ENCODE measurements around the gene CRKL. TPM values are rescaled to one million over a fixed set of nuclear protein-coding genes. Genes with fewer than 3 reads are reported as not detected.
"Not testable (repeated sequence)": the region's sequence is repeated elsewhere in the genome, so short reads cannot be mapped to it uniquely, and the experiment has no call there.

Gene CRKL
- total RNA-seq, 1 experiment from 2014 or later = 45.8 TPM

- Histone ChIP-seq H3K27me3 (ENCODE audit: insufficient read depth, low read depth) (no peaks in the 10 kb centered on the region), H4K20me1 (ENCODE audit: insufficient read depth) (peaks cover 81% of the 10 kb centered on the region), H3K4me2 (no peak overlapping the region), H3K36me3 (ENCODE audit: low read depth) (no peaks in the 10 kb centered on the region), H3K4me3 (no peak overlapping the region), H2AFZ (no peak overlapping the region), H3K4me1 (replicated peaks; ENCODE audit: insufficient read depth) (no peaks in the 10 kb centered on the region), H3K9me2 (ENCODE audit: insufficient read depth) (no peaks in the 10 kb centered on the region), H3K27ac (no peak overlapping the region), H3K9me3 (ENCODE audit: insufficient read depth, low read depth) (no peaks in the 10 kb centered on the region), H3K79me2 (ENCODE audit: low read depth) (peaks cover 94% of the 10 kb centered on the region), H3F3A (ENCODE audit: insufficient read depth, low read depth) (0 out of 2 replicates have a peak, but pooled peaks cover 4% of the 10 kb centered on the region)
- POLR2A ChIA-PET (ENCODE audit: unreplicated experiment) = no interaction called here
- DNase-seq = no peak
- no TSS peak for BruUV-seq (replicated peaks)
- CTCF ChIA-PET = no interaction called here
- intact Hi-C loops (cut with micrococcal nuclease; ENCODE audit: unreplicated experiment) = no loop called here
- no peak for TF ChIP-seq EZH2 (IDR thresholded peaks at IDR 0.05; ENCODE audit: low read depth)
- TF ChIP-seq, protein P1, sequence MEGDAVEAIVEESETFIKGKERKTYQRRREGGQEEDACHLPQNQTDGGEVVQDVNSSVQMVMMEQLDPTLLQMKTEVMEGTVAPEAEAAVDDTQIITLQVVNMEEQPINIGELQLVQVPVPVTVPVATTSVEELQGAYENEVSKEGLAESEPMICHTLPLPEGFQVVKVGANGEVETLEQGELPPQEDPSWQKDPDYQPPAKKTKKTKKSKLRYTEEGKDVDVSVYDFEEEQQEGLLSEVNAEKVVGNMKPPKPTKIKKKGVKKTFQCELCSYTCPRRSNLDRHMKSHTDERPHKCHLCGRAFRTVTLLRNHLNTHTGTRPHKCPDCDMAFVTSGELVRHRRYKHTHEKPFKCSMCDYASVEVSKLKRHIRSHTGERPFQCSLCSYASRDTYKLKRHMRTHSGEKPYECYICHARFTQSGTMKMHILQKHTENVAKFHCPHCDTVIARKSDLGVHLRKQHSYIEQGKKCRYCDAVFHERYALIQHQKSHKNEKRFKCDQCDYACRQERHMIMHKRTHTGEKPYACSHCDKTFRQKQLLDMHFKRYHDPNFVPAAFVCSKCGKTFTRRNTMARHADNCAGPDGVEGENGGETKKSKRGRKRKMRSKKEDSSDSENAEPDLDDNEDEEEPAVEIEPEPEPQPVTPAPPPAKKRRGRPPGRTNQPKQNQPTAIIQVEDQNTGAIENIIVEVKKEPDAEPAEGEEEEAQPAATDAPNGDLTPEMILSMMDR (conservative IDR thresholded peaks at IDR 0.05) = no peak
Observed at GRCh38 chr22:20930004-20930403, 12.8 kb downstream of the CRKL start.

DNA sequence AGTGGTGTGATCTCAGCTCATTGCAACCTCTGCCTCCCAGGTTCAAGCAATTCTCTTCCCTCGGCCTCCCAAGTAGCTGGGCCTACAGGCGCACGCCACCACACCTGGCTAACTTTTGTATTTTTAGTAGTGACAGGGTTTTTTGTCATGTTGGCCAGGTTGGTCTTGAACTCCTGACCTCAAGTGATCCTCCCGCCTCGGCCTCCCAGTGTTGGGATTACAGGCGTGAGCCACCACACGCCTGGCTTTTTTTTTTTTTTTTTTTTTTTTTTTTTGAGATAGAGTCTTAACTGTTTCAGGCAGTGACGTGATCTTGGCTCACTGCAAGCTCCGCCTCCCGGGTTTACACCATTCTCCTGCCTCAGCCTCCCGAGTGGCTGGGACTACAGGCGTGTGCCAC lies 13.2 kb downstream of the CRKL start:
- H3K4me1 ChIP-seq (replicated peaks; ENCODE audit: insufficient read depth); H2AFZ ChIP-seq; BruUV-seq (replicated peaks); H3F3A ChIP-seq (ENCODE audit: insufficient read depth, low read depth); H3K9me2 ChIP-seq (ENCODE audit: insufficient read depth); CTCF ChIA-PET; DNase-seq; H3K4me2 ChIP-seq; H3K27ac ChIP-seq; POLR2A ChIA-PET (ENCODE audit: unreplicated experiment); H3K36me3 ChIP-seq (ENCODE audit: low read depth); intact Hi-C loops (cut with micrococcal nuclease; ENCODE audit: unreplicated experiment); H3K4me3 ChIP-seq; H3K9me3 ChIP-seq (ENCODE audit: insufficient read depth, low read depth); H3K27me3 ChIP-seq (ENCODE audit: insufficient read depth, low read depth): not testable (repeated sequence)
- H4K20me1 ChIP-seq (ENCODE audit: insufficient read depth) = peaks cover 81% of the 10 kb centered on the region
- H3K79me2 ChIP-seq (ENCODE audit: low read depth) = peaks cover 94% of the 10 kb centered on the region

- peaks cover 76% of the 10 kb centered on the region for H4K20me1 ChIP-seq (ENCODE audit: insufficient read depth)
- ChIA-PET CTCF (no interaction called here), POLR2A (ENCODE audit: unreplicated experiment) (interaction anchor here (0.6 kb wide), 1 partner anchor 50 kb away, joined by 8 read pairs; no protein-coding TSS in a partner anchor)
- no peak overlapping the region for H2AFZ ChIP-seq
- TF ChIP-seq EZH2 (IDR thresholded peaks at IDR 0.05; ENCODE audit: low read depth) = no peak
- TF ChIP-seq, protein P1 (conservative IDR thresholded peaks at IDR 0.05) = no peak
- no peak overlapping the region for H3K27ac ChIP-seq
- peaks cover 8% of the 10 kb centered on the region; the same call in 1 of the 2 replicates for H3F3A ChIP-seq (ENCODE audit: insufficient read depth, low read depth)
- no peak overlapping the region for H3K4me3 ChIP-seq
- BruUV-seq (replicated peaks) = no TSS peak
- no peaks in the 10 kb centered on the region for H3K9me2 ChIP-seq (ENCODE audit: insufficient read depth)
- no peaks in the 10 kb centered on the region for H3K27me3 ChIP-seq (ENCODE audit: insufficient read depth, low read depth)
- H3K9me3 ChIP-seq (ENCODE audit: insufficient read depth, low read depth) = no peaks in the 10 kb centered on the region
- intact Hi-C loops (cut with micrococcal nuclease; ENCODE audit: unreplicated experiment) = no loop called here
- H3K4me1 ChIP-seq (replicated peaks; ENCODE audit: insufficient read depth) = no peaks in the 10 kb centered on the region
- DNase-seq = no peak
- no peak overlapping the region for H3K4me2 ChIP-seq
- H3K79me2 ChIP-seq (ENCODE audit: low read depth) = peaks cover 94% of the 10 kb centered on the region
- no peaks in the 10 kb centered on the region for H3K36me3 ChIP-seq (ENCODE audit: low read depth)
Observed at GRCh38 chr22:20931126-20931654, 14.0 kb downstream of the CRKL start.

DNA sequence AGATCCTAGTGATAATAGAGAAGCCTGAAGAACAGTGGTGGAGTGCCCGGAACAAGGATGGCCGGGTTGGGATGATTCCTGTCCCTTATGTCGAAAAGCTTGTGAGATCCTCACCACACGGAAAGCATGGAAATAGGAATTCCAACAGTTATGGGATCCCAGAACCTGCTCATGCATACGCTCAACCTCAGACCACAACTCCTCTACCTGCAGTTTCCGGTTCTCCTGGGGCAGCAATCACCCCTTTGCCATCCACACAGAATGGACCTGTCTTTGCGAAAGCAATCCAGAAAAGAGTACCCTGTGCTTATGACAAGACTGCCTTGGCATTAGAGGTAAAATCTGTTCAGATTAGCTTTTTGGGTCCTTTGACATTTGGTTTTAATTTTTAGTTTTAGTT lies 16.7 kb downstream of the CRKL start:
- no peaks in the 10 kb centered on the region for H3K4me1 ChIP-seq (replicated peaks; ENCODE audit: insufficient read depth)
- no peaks in the 10 kb centered on the region for H3K27me3 ChIP-seq (ENCODE audit: insufficient read depth, low read depth)
- no peak for TF ChIP-seq EZH2 (IDR thresholded peaks at IDR 0.05; ENCODE audit: low read depth)
- TF ChIP-seq, protein P1 (conservative IDR thresholded peaks at IDR 0.05) = no peak
- no peak overlapping the region for H3K4me3 ChIP-seq
- H3K27ac ChIP-seq = no peak overlapping the region
- H3K9me2 ChIP-seq (ENCODE audit: insufficient read depth) = no peaks in the 10 kb centered on the region
- no TSS peak for BruUV-seq (replicated peaks)
- intact Hi-C loops (cut with micrococcal nuclease; ENCODE audit: unreplicated experiment) = no loop called here
- no peaks in the 10 kb centered on the region for H3K9me3 ChIP-seq (ENCODE audit: insufficient read depth, low read depth)
- ChIA-PET CTCF (no interaction called here), POLR2A (ENCODE audit: unreplicated experiment) (interaction anchor here (0.9 kb wide), 1 partner anchor 837 kb away, joined by 5 read pairs; no protein-coding TSS in a partner anchor)
- peaks cover 95% of the 10 kb centered on the region for H3K79me2 ChIP-seq (ENCODE audit: low read depth)
- peaks cover 8% of the 10 kb centered on the region; the same call in 1 of the 2 replicates for H3F3A ChIP-seq (ENCODE audit: insufficient read depth, low read depth)
- no peak overlapping the region for H3K4me2 ChIP-seq
- peaks cover 81% of the 10 kb centered on the region for H4K20me1 ChIP-seq (ENCODE audit: insufficient read depth)
- H2AFZ ChIP-seq = no peak overlapping the region
- DNase-seq = no peak
- no peaks in the 10 kb centered on the region for H3K36me3 ChIP-seq (ENCODE audit: low read depth)

DNA sequence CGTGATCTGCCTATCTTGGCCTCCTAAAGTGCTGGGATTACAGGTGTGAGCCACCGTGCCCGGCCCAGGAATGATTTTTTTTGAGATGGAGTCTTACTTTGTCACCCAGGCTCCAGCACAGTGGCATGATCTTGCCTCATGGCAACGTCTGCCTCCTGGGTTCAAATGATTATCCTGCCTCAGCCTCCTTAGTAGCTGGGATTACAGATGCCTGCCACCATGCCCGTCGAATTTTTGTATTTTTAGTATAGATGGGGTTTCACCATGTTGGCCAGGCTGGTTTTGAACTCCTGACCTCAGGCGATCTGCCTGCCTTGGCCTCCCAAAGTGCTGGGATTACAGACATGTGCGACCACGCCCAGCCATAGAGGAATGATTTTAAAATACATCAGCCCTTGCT lies 17.8 kb downstream of the CRKL start:
- H3F3A ChIP-seq (ENCODE audit: insufficient read depth, low read depth); H3K27ac ChIP-seq; H3K9me2 ChIP-seq (ENCODE audit: insufficient read depth); H3K36me3 ChIP-seq (ENCODE audit: low read depth); intact Hi-C loops (cut with micrococcal nuclease; ENCODE audit: unreplicated experiment); H3K27me3 ChIP-seq (ENCODE audit: insufficient read depth, low read depth); H3K4me1 ChIP-seq (replicated peaks; ENCODE audit: insufficient read depth); H3K9me3 ChIP-seq (ENCODE audit: insufficient read depth, low read depth); H3K4me2 ChIP-seq; H2AFZ ChIP-seq; POLR2A ChIA-PET (ENCODE audit: unreplicated experiment); BruUV-seq (replicated peaks); DNase-seq; H3K4me3 ChIP-seq: not testable (repeated sequence)
- Histone ChIP-seq H4K20me1 (ENCODE audit: insufficient read depth) (peaks cover 81% of the 10 kb centered on the region), H3K79me2 (ENCODE audit: low read depth) (peaks cover 95% of the 10 kb centered on the region)
- CTCF ChIA-PET = interaction anchor here (0.5 kb wide), 1 partner anchor 18 kb away, joined by 5 read pairs; no protein-coding TSS in a partner anchor

Data from PC-9 (cell line).